HL-60/S4 treated with retinoic acid at 250 ng/mL for 4 days and 3 days (cell line): Measurements from ENCODE around the gene TBC1D10A.

Source experiments
- in situ Hi-C: fragments of 300-500 bp; cut with MboI; formaldehyde crosslinking; loops from 2 replicates; pipeline ENCODE4 v1.7.0; 2022; ENCODE audit warnings: low sequenced_read_pairs

TBC1D10A gene

DNA sequence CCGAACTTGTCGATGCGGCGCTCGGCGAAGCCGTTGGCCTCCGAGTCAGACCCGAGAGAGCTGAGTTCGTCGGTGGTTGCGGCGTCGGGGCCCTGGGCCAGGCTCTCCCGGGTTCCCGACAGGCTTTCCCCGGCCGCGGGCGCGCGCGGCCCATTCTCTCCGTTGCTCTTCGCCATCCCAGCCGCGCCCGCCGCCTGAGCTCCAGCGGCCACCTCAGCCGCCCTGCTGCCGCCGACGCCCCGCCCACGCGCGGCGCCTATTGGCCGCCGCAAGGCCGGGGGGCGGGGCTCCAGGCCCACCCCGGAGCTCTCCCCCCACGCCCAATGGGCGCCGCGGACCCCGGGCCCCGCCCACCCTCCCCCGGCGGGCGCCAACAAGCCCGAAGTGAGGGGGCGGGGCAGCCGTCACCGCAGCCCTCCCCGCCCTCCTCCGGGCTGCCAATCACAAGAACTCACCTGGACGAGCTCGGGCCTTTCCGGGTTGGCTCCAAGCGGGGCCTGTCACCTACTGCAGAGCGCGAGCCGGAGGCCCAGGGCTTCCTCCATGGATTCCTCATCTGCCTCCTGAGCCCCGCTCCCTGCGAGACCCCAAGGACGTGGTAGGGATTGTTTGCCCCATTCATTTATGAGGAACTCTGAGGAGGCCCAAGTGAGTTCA, at the start of gene TBC1D10A:
Gene TBC1D10A (minus strand): TSS at position 236 of the 657 bp plus-strand sequence. CDS start 60 bp downstream, at position 176.
- in situ Hi-C loops: no loop called here

DNA sequence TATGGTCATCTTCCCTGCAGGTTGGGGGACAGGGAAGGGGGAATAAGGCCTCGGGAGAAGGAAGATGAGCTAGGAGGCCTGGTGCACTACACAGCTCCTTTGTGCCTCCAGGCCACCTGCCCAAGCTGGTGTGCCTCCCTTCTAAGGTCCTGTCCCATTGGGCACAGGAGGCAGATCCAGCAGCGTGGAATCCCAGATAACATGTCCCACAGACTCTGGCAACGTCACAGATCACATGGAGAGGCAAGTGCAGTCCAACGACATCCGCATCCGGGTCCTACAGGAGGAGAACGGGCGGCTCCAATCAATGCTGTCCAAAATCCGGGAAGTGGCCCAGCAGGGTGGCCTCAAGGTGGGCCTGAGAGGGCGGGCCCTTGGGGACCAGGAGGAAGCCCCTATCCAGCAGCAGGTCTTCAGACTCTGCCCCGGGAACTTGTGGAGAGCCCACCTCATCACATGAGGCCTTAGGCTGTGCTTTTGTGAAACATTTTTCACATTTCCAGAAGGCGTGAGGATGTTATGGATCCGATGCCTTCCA, 48.6 kb upstream of the TBC1D10A start:
- in situ Hi-C loops: loop anchor here (25.0 kb wide), 1 partner anchor 263 kb away; no protein-coding TSS in a partner anchor

DNA sequence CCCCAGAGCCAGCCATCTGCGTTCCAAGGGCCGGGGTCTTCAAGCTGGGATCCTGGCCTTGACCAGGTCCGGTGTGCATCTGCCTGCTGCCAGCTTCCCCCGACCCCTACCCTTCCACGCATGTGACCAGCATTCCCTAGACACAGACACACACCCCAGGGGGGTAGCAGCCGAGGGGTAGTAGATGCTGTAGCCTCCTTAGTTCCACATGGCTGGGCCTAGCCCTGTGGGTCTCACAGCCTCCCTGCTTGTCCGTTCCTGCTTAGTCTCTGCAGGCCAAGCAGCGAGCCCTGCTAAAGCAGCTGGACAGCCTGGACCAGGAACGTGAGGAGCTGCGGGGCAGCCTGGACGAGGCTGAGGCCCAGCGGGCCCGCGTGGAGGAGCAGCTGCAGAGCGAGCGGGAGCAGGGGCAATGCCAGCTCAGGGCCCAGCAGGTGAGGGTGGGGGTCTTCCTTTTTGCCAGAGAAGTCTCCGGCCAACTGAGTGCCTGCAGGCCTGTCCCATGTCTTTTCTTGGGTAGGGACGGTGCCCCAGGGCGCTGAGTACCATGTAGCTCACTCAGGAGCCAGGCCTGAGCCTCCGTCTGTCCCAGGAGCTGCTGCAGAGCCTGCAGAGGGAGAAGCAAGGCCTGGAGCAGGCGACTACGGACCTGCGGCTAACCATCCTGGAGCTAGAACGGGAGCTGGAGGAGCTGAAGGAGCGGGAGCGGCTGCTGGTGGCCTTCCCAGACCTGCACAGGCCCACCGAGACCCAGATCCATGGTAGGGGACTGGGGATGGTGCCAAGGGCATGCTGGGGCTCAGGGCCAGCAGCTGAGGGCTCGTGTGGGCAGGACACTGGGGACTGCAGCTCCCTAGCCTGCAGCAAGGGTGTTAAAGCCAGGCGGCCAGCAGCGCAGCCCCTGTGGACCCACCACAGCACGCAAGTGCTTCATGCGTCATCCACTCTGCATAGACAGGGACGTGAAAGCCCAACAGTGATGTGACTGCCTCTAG, 46.9 kb upstream of the TBC1D10A start:
- in situ Hi-C loops: no loop called here

DNA sequence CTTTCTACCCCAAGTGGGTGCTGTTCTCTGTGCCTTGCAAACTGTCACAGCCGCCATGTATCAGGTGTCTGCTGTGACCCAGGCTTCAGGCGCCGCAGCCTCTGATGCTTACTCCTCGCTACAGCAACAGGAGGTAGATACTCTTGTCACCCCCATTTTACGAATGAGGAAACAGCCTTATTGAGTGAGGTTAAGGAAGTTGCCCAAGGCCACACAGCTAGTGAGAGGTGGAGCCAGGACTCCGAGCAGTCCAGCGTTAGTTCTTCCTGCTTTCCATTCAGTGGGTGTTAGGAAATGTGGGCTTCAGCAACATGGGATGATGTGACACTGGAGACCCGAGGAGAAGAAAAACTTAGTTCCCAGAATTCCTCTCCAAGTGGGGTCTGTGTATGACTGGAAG, 46.2 kb upstream of the TBC1D10A start:
- in situ Hi-C loops: no loop called here

- in situ Hi-C loops: no loop called here
Observed at GRCh38 chr22:30371981-30372380, 45.2 kb upstream of the TBC1D10A start.

GRCh38 chr22:30371321-30371720, 44.6 kb upstream of the TBC1D10A start:
- in situ Hi-C loops: no loop called here

DNA sequence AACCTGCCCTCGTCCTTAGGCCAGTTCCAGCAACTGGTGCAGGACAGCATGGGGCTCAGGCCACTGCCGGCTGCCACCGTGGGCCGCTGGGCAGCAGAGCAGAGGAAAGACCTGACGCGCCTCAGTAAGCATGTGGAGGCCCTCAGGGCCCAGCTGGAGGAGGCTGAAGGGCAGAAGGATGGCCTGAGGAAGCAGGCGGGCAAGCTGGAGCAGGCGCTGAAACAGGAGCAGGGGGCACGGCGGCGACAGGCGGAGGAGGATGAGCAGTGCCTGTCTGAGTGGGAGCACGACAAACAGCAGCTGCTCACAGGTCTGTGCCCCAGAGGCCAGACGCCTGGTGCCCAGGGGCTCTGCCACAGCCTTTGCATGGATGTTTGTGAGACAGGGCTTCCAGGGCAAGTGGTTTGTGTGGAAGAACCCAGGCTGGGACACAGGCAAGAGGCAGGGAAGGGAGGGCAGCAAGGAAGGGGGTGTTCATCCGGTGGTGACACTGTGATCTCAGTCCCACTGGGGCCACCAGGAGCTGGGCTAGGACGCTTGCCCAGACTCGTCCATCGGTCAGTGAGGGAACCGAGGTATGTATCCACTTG, 44.0 kb upstream of the TBC1D10A start:
- in situ Hi-C loops: no loop called here

GRCh38 chr22:30368420-30368819, 41.7 kb upstream of the TBC1D10A start:
- in situ Hi-C loops: no loop called here

GRCh38 chr22:30365891-30366290, 39.1 kb upstream of the TBC1D10A start:
- in situ Hi-C loops: no loop called here

DNA sequence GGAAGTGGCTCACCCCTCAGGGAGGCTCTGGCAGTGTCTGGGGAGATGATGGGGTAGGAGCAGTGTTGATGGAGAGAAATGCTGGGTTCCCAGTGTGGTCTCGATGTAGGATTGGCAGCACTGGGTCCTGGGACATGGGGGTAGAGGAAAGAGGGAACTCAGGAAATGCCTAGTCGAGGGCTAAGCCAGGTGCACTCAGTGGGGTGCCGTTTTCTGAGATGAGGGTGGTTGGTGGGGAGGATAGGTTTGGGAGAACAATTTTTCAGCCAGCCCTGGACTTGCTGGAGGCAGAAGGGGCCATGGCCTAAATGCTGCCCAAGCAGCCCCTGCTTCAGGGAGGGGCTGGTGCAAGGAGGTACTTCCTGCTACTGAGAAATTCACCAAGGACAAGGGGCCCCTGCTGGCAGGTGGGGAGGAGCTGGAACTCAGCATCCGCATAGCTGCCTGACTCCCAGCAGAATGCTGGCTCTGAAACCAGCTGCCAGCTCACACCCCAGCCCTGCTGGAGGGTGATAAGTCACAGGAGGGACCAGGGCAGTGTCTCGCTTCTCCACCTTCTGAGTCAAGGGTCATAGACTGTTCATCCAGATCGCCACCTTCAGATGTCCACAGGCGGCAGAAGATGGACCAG, 36.0 kb upstream of the TBC1D10A start:
- in situ Hi-C loops: no loop called here

DNA sequence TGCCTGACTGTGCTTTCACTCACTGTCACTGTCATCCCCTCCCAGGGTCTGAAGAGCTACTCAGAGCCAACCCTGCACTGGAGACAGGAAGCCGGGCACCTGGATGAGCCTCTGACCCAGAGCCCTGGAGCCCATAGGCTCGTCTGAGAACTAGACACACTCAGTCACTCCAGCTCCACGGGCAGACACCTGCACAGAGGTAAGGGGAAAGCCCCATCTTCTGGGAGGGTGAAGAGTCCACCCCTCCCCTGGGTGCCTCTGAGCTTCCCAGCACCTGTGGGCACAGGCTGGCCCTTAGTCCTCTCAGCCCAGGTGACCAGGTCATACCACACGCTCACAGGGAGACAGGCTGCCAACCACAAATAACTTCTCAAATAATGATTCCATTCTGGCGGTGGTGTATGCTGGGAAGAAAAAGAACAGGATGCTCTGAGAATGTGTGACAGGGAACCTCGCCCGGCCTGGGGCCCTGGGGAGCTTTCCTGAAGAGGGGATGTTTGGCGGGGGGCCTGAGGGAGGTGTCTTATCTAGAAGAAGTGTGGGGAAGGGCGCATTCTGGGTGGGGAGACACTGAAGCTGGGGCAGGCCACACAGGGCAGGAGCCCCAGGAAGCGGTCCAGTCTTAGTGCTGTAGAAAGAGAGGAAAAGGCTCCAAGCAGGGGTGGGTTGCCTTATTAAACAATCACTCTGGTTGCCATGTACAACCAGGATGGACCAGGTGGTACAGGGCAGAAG, 35.3 kb upstream of the TBC1D10A start:
- in situ Hi-C loops: no loop called here

- in situ Hi-C loops: no loop called here
Observed at GRCh38 chr22:30358541-30358940, 31.8 kb upstream of the TBC1D10A start.

- in situ Hi-C loops: no loop called here
Observed at GRCh38 chr22:30357650-30358215, 31.0 kb upstream of the TBC1D10A start.

GRCh38 chr22:30357236-30357570, 30.5 kb upstream of the TBC1D10A start:
- in situ Hi-C loops: no loop called here

DNA sequence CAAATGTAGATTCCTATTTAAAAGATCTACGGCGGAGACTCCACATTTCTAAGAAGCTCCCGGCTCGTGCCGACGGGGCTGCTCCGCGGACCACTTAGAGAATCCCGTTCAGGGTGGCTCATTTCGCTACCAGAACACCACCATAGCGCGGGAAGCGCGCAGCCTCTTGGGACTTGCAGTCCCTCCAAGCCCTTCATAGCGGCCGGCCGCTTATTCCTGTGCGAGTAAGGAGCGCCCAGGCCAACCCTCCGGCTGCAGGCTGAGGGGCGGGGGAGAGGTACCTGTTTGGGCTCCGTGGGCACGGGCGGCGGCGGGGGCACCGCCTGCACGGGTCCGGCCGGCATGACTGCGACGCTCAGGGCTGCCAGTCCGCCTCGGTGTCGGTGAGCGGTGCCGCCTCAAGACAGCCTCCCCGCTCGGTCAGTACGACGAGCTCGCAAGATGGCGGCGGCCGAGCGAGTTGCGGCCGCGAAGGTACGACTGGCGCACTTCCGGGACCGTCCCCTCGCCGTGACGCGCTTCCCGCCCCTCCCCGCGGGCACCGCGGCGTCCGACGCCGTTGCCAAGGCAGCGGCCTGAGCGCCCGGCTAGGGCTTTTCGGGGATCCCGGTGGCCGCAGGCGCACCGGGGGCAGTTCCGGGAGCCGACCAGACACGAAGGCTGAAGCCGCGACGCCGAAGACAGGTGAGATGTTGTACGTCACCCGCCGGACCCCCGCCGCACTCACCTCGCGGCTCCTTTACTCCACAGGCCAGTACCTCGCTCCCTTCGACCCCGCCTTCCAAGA, 29.9 kb upstream of the TBC1D10A start, which contains the start of the genes CCDC157 and SF3A1:
Gene CCDC157 (plus strand): TSS at position 559 of the 787 bp plus-strand sequence. CDS start 8,994 bp downstream, outside the sequence.
Gene SF3A1 (minus strand): TSS at position 446 of the 787 bp plus-strand sequence. CDS start 102 bp downstream, at position 344.
- in situ Hi-C loops: no loop called here

DNA sequence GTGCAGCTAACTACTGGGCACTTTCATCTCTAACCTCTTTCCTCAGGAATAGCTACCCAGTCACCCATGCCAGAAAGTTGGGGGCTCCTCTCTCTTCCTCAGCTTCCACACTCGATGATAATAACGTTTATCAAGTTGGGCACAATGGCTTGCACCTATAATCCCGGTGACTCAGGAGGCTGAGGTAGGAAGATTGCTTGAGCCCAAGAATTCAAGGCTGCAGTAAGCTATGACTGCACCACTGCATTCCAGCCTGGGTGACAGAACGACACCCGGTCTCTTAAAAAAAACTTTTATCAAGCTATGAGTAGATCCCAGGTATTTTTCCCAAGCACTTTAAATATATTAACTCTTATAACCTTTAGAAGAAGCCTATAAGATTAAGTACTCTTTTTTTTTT, 27.9 kb upstream of the TBC1D10A start:
- in situ Hi-C loops: no loop called here

GRCh38 chr22:30351226-30351625, 24.5 kb upstream of the TBC1D10A start:
- in situ Hi-C loops: no loop called here

- in situ Hi-C loops: no loop called here
Observed at GRCh38 chr22:30348809-30349208, 22.1 kb upstream of the TBC1D10A start.

- in situ Hi-C loops: no loop called here
Observed at GRCh38 chr22:30348404-30348803, 21.7 kb upstream of the TBC1D10A start.
